Astrocyte (in vitro differentiated cells and primary cell): ENCODE measurements around the gene AKR1C4.

Experiments used
- CTCF ChIP-seq: IDR thresholded peaks from 2 replicates; pipeline ENCODE4 v1.5.1; 2011; ENCODE audit warnings: low read depth, mild to moderate bottlenecking, inconsistent platforms, low read length, moderate library complexity; ENCODE audit not compliant: insufficient read depth
- EZH2 ChIP-seq: IDR thresholded peaks from 2 replicates; pipeline ENCODE4 v1.6.1; 2012; ENCODE audit warnings: mild to moderate bottlenecking, low read length, inconsistent platforms; ENCODE audit not compliant: insufficient read depth

GRCh38 chr10:5157501-5157900 lies 39.1 kb upstream of the AKR1C4 start:
- no peak for TF ChIP-seq CTCF
- TF ChIP-seq EZH2: no peak
